Astrocyte of the spinal cord (primary cell): ENCODE data around the gene RFNG.

Experiments
- DNase-seq: peaks from one replicate; pipeline ENCODE4 v3.0.0; 2011; ENCODE audit warnings: low read depth, low spot score
- H3K4me3 ChIP-seq: 2 replicates; pipeline ENCODE4 v1.5.1; 2011; ENCODE audit warnings: low read depth, mild to moderate bottlenecking, low read length, moderate library complexity
- in situ Hi-C: cut with HindIII; loops from 2 replicates; pipeline ENCODE4 v1.10.0; 2017; ENCODE audit warnings: low sequenced_read_pairs
- TF ChIP-seq, protein P1 (sequence below): IDR thresholded peaks from 2 replicates; pipeline ENCODE4 v1.5.1; 2012; ENCODE audit warnings: low read depth, mild to moderate bottlenecking, low read length, inconsistent platforms

RFNG gene

DNA sequence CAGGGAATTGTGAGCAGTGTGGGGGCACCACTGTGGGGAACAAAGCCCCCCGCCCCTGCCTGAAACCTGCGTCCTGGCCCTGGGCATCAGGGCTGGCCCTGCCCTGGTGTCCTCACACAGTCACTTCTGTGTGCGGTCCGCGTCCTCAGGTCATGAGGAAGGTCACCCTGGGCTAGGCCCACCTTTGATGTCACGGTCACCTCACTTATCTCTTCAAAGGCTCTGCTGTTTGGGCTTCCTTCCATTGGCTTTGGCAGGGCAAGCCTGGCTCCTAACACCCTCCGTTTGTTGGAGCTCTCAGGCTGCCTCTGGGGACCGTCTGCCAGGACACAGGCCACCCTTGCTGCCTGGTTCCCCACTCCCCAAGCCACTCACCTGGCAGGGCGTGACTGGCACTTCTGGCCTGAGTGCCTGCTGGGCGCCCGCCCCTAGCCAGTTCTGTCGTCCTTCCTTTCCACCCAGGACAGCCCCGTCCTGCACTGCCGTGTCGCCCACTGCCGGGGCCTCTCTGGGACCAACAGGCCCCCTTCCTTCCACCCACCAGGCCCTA lies 37.8 kb downstream of the RFNG start:
- H3K4me3 ChIP-seq, result no peak overlapping the region
- DNase-seq, result no peak
- in situ Hi-C loops, result no loop called here
- TF ChIP-seq, protein P1, sequence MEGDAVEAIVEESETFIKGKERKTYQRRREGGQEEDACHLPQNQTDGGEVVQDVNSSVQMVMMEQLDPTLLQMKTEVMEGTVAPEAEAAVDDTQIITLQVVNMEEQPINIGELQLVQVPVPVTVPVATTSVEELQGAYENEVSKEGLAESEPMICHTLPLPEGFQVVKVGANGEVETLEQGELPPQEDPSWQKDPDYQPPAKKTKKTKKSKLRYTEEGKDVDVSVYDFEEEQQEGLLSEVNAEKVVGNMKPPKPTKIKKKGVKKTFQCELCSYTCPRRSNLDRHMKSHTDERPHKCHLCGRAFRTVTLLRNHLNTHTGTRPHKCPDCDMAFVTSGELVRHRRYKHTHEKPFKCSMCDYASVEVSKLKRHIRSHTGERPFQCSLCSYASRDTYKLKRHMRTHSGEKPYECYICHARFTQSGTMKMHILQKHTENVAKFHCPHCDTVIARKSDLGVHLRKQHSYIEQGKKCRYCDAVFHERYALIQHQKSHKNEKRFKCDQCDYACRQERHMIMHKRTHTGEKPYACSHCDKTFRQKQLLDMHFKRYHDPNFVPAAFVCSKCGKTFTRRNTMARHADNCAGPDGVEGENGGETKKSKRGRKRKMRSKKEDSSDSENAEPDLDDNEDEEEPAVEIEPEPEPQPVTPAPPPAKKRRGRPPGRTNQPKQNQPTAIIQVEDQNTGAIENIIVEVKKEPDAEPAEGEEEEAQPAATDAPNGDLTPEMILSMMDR, result no peak

DNA sequence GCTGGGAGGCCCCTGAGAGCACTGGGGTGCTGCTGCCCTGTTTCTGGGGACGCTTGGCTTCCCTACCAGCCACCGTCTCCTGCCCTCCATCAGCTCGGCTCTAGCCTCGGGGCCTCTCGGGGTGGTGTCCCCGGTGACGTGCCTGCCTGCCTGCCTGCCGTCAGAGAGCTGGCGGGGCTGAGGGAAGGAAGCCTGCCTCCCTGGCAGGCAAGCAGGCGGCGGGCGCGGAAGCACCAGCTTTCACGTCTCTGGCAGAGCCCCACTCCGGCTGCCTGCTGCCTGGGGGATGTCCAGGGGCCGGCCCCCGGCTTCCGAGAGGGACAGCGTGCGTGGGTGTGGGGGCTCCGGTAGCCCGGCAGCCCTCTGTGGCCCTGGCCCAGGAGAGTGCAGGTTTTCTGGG lies 38.3 kb downstream of the RFNG start:
- in situ Hi-C loops, result no loop called here
- TF ChIP-seq, protein P1, result no peak
- DNase-seq, result no peak
- H3K4me3 ChIP-seq, result no peak overlapping the region

DNA sequence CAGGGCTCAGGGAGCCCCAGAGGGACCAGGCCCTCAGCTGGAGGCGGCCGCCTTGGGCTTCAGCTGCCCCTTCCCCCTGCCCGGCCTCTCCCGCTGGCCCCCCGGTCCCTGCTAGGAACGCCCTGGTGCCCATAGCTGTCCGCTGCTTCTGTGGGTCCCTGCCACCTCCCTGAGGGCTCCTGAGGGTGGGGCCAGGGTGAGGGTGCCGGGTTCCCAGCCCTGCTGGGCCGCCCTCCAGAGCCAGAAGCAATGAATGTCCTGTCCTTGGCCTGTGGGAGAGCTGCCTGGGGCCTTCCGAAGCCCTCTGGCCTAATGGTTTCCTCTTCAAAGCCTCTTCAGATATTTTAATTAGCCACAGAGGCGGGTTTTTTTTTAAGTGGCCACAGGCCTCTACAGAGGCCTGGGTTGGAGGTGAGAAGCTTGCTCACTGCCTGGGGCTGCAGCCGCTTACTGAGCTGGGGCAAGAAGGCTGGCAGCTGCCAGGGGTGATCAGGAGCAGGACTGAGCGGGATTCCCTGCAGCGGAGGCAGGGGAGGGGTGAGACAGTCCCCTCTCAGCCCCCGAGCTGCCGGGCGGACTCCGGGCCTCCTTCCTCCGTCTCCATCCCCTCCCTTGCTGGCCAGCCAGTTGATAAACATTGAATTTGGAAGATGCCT lies 38.8 kb downstream of the RFNG start:
- DNase-seq, result no peak
- TF ChIP-seq, protein P1, result no peak
- in situ Hi-C loops, result no loop called here
- H3K4me3 ChIP-seq, result no peak overlapping the region

DNA sequence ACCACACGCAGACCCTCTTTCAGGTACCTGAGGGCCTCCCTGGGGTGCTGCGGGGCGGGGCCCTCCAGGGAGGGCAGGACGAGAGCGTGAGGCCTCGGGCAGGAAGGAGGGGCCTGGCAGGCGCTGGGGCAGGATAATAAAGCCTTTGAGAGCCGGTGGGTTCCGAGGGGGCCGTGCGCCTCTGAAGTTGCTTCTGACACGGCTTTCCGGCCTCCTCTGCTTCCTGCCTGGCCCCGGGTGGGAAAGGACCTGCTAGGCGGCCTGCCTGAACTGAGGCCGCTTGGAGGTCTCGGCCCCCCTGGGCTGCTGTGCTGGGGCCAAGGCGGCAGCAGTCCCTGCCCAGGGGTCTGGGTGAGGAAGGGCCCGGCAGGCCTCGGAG lies 39.4 kb downstream of the RFNG start:
- TF ChIP-seq, protein P1, result no peak

DNA sequence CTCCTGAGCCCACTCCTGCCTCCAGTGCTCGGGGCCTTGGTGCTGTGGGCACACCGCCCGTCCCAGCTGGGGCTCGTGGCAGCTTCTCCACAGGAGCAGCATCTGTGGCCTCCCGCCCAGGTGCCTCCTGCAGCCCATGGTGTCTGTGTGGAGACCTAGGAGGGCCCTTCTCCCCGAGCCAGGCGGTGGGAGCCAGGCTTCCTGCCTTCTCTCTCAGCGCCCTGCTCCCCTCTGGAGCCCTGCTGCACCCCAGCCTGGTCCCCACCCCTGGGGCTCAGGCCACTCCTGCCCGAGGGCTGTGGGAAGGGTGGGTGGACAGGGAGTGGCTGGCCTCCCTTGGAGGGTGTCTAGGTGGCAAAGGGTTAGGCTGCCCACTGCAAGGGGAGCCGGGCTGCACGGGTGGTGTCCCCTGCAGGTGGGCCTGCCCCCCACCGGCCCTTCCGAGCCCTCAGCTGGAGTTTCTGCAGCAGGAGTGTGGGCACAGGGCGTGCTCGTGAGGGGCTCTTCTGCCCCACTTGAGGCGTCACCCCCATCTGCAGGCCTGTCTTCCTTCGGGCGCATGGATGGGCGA lies 39.9 kb downstream of the RFNG start:
- in situ Hi-C loops, result no loop called here
- TF ChIP-seq, protein P1, result no peak

More for the DNA sequence above, 39.4 kb downstream of the RFNG start:
- DNase-seq, result no peak
- no peak overlapping the region for H3K4me3 ChIP-seq
- in situ Hi-C loops, result no loop called here

DNA sequence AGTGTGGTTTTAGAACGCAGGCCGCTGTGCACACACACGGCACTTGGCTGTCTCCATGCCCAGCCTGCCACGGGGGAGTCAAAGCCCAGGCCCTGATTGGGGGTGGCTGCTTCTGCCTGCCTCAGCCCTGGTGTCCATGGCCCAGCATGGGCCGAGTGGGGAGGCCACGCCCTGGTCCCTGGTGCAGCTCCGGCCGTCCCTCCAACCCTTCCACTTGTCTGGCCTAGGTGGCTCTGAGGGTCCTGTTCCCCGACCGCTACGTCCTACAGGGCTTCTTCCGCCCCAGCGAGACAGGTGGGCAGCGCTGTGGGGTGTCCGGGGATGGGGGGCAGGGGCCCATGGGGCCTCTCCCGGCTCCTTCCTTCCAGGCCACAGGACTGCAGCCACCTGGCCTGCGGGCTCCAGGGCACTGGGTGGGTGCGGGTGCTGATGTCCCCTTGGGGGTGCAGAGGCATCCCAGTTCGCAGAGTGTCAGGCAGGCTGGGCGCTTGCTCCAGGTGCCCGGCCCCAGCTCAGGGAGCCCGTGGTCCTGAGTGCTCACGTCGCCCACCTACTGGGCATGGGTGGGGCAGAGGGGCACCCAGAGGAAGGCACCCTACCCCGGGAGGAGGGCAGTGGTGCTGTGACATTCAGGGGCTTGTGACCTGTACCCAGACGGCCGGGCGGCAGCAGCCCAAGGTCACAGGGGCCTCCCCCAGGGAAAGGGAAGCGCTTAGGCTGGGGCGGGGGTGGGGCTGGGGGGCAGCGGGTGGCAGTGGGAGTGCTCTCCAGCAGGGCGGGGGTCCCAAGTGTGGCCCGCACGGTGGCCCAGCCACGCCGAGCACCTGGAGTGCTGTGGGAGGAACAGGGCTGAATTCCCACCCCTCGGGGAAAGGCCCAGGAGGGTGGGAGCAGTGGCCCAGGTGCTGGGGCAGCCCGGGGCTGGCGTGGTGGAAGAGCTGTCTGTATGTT lies 40.8 kb downstream of the RFNG start:
- TF ChIP-seq, protein P1, result no peak
- DNase-seq, result no peak
- no peak overlapping the region for H3K4me3 ChIP-seq
- in situ Hi-C loops, result no loop called here

More for the DNA sequence above, 39.9 kb downstream of the RFNG start:
- DNase-seq, result no peak
- no peak overlapping the region for H3K4me3 ChIP-seq
